NK-92 treated with Interleukin-12 subunit alpha and Interleukin-12 subunit beta, amount 100 ng/mL, for 24 hours (cell line): ENCODE data around the gene NF1.
"Not testable (repeated sequence)": the region's sequence is repeated elsewhere in the genome, so short reads cannot be mapped to it uniquely, and the experiment has no call there.

Experiments used
- DNase-seq: peaks from one replicate; lab custom pipeline; 2025; lab: John Stamatoyannopoulos, UW

NF1 gene

DNA sequence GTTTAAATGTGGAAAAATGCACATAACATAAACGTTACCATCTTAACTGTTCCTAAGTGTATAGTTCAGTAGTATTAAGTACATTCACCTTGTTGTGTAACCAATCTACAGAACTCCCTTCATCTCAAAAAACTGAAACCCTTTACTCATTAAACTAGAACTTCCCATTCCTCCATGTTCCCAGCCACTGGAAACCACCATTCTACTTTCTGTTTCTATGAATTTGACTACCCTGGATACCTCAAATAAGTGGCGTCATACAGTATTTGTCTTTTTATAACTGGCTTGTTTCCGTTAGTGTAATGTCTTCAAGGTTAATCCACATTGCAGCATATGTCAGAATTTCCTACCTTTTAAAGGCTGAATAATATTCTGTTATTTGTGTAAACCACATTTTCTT is 38.2 kb downstream of the NF1 start:
- no peak for DNase-seq

DNA sequence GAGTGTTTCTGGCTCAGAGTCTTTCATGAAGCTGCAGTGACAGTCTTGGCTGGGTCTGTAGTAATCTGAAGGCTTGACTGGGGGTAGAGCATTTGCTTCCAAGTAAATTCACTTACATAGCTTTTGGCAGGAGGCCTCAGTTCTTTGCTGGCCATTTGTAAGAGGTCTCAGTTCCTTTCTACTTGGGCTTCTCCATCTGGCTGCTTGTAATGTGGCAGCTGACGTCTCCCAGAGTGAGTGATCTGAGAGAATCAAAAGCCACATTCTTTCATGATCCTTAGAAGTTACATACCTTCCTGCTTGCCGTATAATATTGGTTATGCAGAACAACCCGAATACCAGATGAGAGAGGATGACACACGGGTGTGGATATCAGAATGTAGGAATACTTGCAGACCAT is 39.8 kb downstream of the NF1 start:
- no peak for DNase-seq

- DNase-seq = no peak
These were observed 41.5 kb downstream of the NF1 start for GRCh38 chr17:31136319-31136718.

GRCh38 chr17:31140111-31140510 is 45.3 kb downstream of the NF1 start:
- DNase-seq = no peak

DNA sequence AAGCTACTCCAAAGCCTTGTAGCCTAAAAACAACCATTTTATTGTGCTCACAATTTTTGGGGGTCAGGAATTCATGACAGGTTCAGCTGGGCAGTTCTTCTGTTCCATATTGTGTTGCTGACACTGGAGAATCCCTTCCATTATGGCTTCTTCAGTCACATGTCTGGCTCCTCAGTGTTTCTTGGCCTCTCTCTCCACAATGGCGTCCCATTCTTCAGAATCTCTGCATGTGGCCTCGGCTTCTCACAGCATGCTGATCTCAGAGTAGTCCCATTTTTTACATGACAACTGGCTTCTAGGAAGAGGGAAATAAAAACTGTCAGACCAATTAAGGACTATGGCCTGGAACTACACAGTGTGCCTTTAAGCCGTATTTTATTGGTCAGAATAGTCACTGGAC is 49.7 kb downstream of the NF1 start:
- no peak for DNase-seq

GRCh38 chr17:31144836-31145235 is 50.1 kb downstream of the NF1 start:
- no peak for DNase-seq

GRCh38 chr17:31147507-31148202 is 52.9 kb downstream of the NF1 start:
- no peak for DNase-seq

GRCh38 chr17:31148205-31148604 is 53.4 kb downstream of the NF1 start:
- no peak for DNase-seq

- no peak for DNase-seq
These were observed 57.5 kb downstream of the NF1 start for GRCh38 chr17:31152271-31152670.

GRCh38 chr17:31155208-31155810 is 60.5 kb downstream of the NF1 start:
- no peak for DNase-seq

DNA sequence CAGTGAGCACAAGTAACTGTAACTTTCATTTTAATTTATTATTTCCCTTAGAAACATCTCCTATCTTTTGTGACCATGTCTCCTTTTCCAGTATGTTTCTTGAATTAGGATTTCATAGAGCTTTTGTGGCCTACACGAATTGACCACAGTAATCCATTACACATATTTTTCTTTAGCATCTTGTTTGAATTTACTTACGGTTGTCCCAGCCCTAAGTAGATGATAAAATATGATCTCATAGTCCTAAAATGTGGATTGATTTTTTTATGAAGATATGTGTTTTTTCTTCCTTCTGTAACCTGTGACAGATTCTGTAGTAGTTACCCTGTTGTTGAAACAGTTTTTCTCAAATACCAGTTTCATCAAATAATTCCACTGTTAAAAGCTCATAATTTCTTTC is 61.5 kb downstream of the NF1 start:
- no peak for DNase-seq

DNA sequence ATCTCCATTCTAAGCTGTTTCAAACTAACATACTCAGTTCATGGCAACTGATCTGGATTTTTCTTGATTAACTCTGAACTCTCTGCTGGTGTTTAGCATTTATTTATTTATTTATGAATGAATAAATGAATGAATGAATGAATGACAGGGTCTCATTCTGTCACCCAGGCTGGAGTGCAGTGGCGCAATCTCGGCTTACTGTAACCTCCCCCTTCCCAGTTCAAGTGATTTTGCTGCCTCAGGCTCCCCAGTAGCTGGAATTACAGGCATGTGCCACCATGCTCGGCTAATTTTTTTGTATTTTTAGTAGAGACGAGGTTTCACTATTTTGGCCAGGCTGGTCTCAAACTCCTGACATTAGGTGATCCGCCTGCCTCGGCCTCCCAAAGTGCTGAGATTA is 62.1 kb downstream of the NF1 start:
- DNase-seq = not testable (repeated sequence)

GRCh38 chr17:31158746-31159377 is 64.1 kb downstream of the NF1 start:
- no peak for DNase-seq

GRCh38 chr17:31163091-31163781 is 68.5 kb downstream of the NF1 start:
- no peak for DNase-seq

DNA sequence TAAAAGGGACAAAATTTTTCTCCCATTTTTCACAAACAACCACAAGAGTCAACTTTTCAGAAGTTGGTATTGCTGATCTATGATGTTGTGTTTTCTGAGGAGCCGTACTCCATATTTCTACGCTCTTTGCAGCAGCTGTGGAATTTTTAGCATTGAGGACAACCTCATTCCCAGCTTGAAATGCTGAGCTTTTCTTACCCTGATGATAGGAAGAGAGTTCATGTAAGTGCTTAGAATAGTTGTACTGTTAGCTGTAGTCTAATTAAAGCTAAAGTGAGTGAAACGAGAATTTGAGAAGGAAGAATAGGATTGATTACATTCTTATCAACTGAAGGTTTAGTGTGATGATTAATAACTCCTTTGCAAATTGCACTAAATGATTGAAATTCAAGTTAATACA is 72.3 kb downstream of the NF1 start:
- DNase-seq = no peak

GRCh38 chr17:31171701-31172100 is 76.9 kb downstream of the NF1 start:
- DNase-seq = no peak

GRCh38 chr17:31172388-31172787 is 77.6 kb downstream of the NF1 start:
- DNase-seq = no peak

GRCh38 chr17:31174215-31174614 is 79.4 kb downstream of the NF1 start:
- no peak for DNase-seq

- no peak for DNase-seq
These were observed 80.5 kb downstream of the NF1 start for GRCh38 chr17:31175237-31175636.

GRCh38 chr17:31176143-31176542 is 81.4 kb downstream of the NF1 start:
- not testable (repeated sequence) for DNase-seq

- DNase-seq = not testable (repeated sequence)
These were observed 84.2 kb downstream of the NF1 start for GRCh38 chr17:31178951-31179350.

GRCh38 chr17:31195305-31195704 is 100.5 kb downstream of the NF1 start:
- DNase-seq = no peak

DNA sequence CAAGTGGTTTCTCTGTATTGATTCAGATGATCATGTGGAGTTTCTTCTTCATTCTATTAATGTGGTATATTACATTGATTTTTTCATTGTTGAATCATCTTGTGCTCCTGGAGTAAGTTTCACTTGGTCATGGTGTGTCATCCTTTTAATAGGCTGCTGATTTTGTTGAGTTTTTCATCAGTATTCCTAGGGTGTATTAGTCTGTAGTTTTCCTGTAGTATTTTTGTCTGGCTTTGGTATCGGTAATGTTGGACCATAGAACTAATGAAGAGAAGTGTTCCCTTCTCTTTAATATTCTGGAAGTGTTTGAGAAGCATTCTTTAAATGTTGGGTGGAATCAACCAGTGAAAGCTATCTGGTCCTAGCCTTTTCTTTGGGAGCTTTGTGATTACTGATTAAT is 103.2 kb downstream of the NF1 start:
- DNase-seq = no peak
